ENCODE measurements around the gene TCF7L2.

The TCF7L2 gene

GRCh38 chr10:113162960-113163359 lies 212.9 kb downstream of the TCF7L2 start:
- Histone ChIP-seq H3K9me2 (replicated peaks; ENCODE audit: insufficient read depth, low read length) (no peaks in the 10 kb centered on the region), H3K4me3 (ENCODE audit: insufficient read depth, low read length, poor library complexity, severe bottlenecking) (no peak overlapping the region), H3K27me3 (ENCODE audit: low read length) (no peaks in the 10 kb centered on the region), H3K9me3 (ENCODE audit: insufficient read depth, low read length) (no peaks in the 10 kb centered on the region), H4K20me1 (ENCODE audit: low read depth, low read length) (no peaks in the 10 kb centered on the region), H3K4me2 (ENCODE audit: low read depth, low read length, poor library complexity, severe bottlenecking) (no peak overlapping the region), H3K36me3 (ENCODE audit: low read length) (no peaks in the 10 kb centered on the region), H3K9ac (ENCODE audit: low read length) (no peak overlapping the region), H3F3A (ENCODE audit: insufficient read depth) (no peaks in the 10 kb centered on the region), H2AFZ (ENCODE audit: low read depth, low read length, severe bottlenecking) (no peak overlapping the region), H3K79me2 (ENCODE audit: insufficient read depth, low read length) (no peaks in the 10 kb centered on the region), H3K27ac (ENCODE audit: low read depth, low read length) (no peak overlapping the region)
- TF ChIP-seq EZH2phosphoT487 (conservative IDR thresholded peaks at IDR 0.05; ENCODE audit: low read length), result no peak
- TF ChIP-seq, protein P1, sequence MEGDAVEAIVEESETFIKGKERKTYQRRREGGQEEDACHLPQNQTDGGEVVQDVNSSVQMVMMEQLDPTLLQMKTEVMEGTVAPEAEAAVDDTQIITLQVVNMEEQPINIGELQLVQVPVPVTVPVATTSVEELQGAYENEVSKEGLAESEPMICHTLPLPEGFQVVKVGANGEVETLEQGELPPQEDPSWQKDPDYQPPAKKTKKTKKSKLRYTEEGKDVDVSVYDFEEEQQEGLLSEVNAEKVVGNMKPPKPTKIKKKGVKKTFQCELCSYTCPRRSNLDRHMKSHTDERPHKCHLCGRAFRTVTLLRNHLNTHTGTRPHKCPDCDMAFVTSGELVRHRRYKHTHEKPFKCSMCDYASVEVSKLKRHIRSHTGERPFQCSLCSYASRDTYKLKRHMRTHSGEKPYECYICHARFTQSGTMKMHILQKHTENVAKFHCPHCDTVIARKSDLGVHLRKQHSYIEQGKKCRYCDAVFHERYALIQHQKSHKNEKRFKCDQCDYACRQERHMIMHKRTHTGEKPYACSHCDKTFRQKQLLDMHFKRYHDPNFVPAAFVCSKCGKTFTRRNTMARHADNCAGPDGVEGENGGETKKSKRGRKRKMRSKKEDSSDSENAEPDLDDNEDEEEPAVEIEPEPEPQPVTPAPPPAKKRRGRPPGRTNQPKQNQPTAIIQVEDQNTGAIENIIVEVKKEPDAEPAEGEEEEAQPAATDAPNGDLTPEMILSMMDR (IDR thresholded peaks at IDR 0.05; ENCODE audit: insufficient read depth, low read length, poor library complexity, severe bottlenecking), result no peak

- H3K9me3 ChIP-seq (ENCODE audit: insufficient read depth, low read length), result no peaks in the 10 kb centered on the region
- no peaks in the 10 kb centered on the region for H3K79me2 ChIP-seq (ENCODE audit: insufficient read depth, low read length)
- H3K4me2 ChIP-seq (ENCODE audit: low read depth, low read length, poor library complexity, severe bottlenecking), result no peak overlapping the region
- H2AFZ ChIP-seq (ENCODE audit: low read depth, low read length, severe bottlenecking), result no peak overlapping the region
- H3K36me3 ChIP-seq (ENCODE audit: low read length), result no peaks in the 10 kb centered on the region
- no peak overlapping the region for H3K9ac ChIP-seq (ENCODE audit: low read length)
- no peaks in the 10 kb centered on the region for H4K20me1 ChIP-seq (ENCODE audit: low read depth, low read length)
- no peaks in the 10 kb centered on the region for H3K9me2 ChIP-seq (replicated peaks; ENCODE audit: insufficient read depth, low read length)
- H3K27me3 ChIP-seq (ENCODE audit: low read length), result no peaks in the 10 kb centered on the region
- H3K4me3 ChIP-seq (ENCODE audit: insufficient read depth, low read length, poor library complexity, severe bottlenecking), result no peak overlapping the region
- TF ChIP-seq, protein P1 (IDR thresholded peaks at IDR 0.05; ENCODE audit: insufficient read depth, low read length, poor library complexity, severe bottlenecking), result no peak
- no peak for TF ChIP-seq EZH2phosphoT487 (conservative IDR thresholded peaks at IDR 0.05; ENCODE audit: low read length)
- no peaks in the 10 kb centered on the region for H3F3A ChIP-seq (ENCODE audit: insufficient read depth)
- H3K27ac ChIP-seq (ENCODE audit: low read depth, low read length), result no peak overlapping the region
These were observed 215.6 kb downstream of the TCF7L2 start for GRCh38 chr10:113165673-113166072.

DNA sequence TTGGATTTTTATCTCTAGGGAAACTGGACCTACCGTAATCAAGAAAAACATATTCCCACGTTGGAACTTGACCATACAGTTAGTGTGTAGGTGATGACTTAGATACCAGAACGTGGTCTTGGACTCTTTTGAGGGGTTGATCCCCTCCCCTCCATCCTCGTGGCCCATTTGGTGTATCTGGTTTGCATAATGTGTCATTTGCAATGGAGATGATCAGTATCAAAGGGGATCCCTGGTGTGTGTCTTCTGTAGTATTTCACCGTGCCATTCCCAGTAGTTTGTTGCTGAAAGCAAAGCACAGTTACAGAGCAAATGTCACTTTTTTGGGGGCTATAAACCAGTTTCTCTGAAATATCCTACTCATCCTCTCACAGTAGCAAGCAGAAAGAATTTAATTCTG lies 217.7 kb downstream of the TCF7L2 start:
- Histone ChIP-seq H3K4me3 (ENCODE audit: insufficient read depth, low read length, poor library complexity, severe bottlenecking) (no peak overlapping the region), H3K36me3 (ENCODE audit: low read length) (no peaks in the 10 kb centered on the region)

More for the DNA sequence above, 217.7 kb downstream of the TCF7L2 start:
- H3K27ac ChIP-seq (ENCODE audit: low read depth, low read length), result no peak overlapping the region
- no peaks in the 10 kb centered on the region for H3K9me2 ChIP-seq (replicated peaks; ENCODE audit: insufficient read depth, low read length)
- H3K9ac ChIP-seq (ENCODE audit: low read length), result no peak overlapping the region
- H3K79me2 ChIP-seq (ENCODE audit: insufficient read depth, low read length), result no peaks in the 10 kb centered on the region
- TF ChIP-seq, protein P1 (IDR thresholded peaks at IDR 0.05; ENCODE audit: insufficient read depth, low read length, poor library complexity, severe bottlenecking), result no peak
- no peak for TF ChIP-seq EZH2phosphoT487 (conservative IDR thresholded peaks at IDR 0.05; ENCODE audit: low read length)
- H3F3A ChIP-seq (ENCODE audit: insufficient read depth), result no peaks in the 10 kb centered on the region
- H2AFZ ChIP-seq (ENCODE audit: low read depth, low read length, severe bottlenecking), result no peak overlapping the region
- no peaks in the 10 kb centered on the region for H3K9me3 ChIP-seq (ENCODE audit: insufficient read depth, low read length)
- no peak overlapping the region for H3K4me2 ChIP-seq (ENCODE audit: low read depth, low read length, poor library complexity, severe bottlenecking)
- no peaks in the 10 kb centered on the region for H4K20me1 ChIP-seq (ENCODE audit: low read depth, low read length)
- H3K27me3 ChIP-seq (ENCODE audit: low read length), result no peaks in the 10 kb centered on the region

Data from SU-DHL-6 (cell line).